PC-9 (cell line): Measurements from ENCODE around the gene NPHP4. TPM values are rescaled to one million over a fixed set of nuclear protein-coding genes. Genes with fewer than 3 reads are reported as not detected.

Experiments
- BruUV-seq: library from RNA; stranded (reverse); fragments of 400-500 nt; replicated peaks from 2 replicates; lab custom pipeline; 2021; lab: Mats Ljungman, UMichigan
- CTCF ChIA-PET: fragments of 300-600 bp; sonication (Branson Sonifier 250); formaldehyde crosslinking; loops from one replicate; lab custom pipeline; 2022; ENCODE audit warnings: antibody characterized with exemption; lab: Charles Lee
- POLR2A ChIA-PET: fragments of 300-600 bp; sonication (Branson Sonifier 250); formaldehyde crosslinking; loops from one replicate; lab custom pipeline; 2022; ENCODE audit warnings: antibody characterized with exemption; ENCODE audit not compliant: unreplicated experiment; lab: Charles Lee
- DNase-seq, 2 experiments: peaks; one replicate each; pipeline versions ENCODE4 v3.0.0 to v3.0.0-alpha.2; 2015 to 2022; ENCODE audit warnings: mixed read lengths in 1 of 2
- H2AFZ ChIP-seq: fragments of 200-600 bp; sonication (generic); 2 replicates; pipeline ENCODE4 v1.8.1; 2017; ENCODE audit warnings: antibody characterized with exemption
- H3F3A ChIP-seq: fragments of 200-600 bp; sonication (generic); 2 replicates; pipeline ENCODE4 v1.8.1; 2017; ENCODE audit warnings: antibody characterized with exemption, mild to moderate bottlenecking, low read depth; ENCODE audit not compliant: insufficient read depth
- H3K27ac ChIP-seq: fragments of 200-600 bp; sonication (generic); 2 replicates; pipeline ENCODE4 v1.6.1; 2016; ENCODE audit warnings: mixed run types
- H3K27me3 ChIP-seq: fragments of 200-600 bp; sonication (generic); 2 replicates; pipeline ENCODE4 v1.6.1; 2016; ENCODE audit warnings: low read depth, mixed run types; ENCODE audit not compliant: insufficient read depth
- H3K36me3 ChIP-seq: fragments of 200-600 bp; sonication (generic); 2 replicates; pipeline ENCODE4 v1.6.1; 2016; ENCODE audit warnings: low read depth, mixed run types
- H3K4me1 ChIP-seq: fragments of 200-600 bp; sonication (generic); replicated peaks from 2 replicates; pipeline ENCODE4 v1.6.1; 2016; ENCODE audit warnings: mixed run types; ENCODE audit not compliant: insufficient read depth
- H3K4me2 ChIP-seq: fragments of 200-600 bp; sonication (generic); 2 replicates; pipeline ENCODE4 v1.6.1; 2017; ENCODE audit warnings: mixed run types
- H3K4me3 ChIP-seq: fragments of 200-600 bp; sonication (generic); 2 replicates; pipeline ENCODE4 v1.6.1; 2016; ENCODE audit warnings: mixed run types
- H3K79me2 ChIP-seq: fragments of 200-600 bp; sonication (generic); 2 replicates; pipeline ENCODE4 v1.6.1; 2017; ENCODE audit warnings: low read depth, mixed run types
- H3K9me2 ChIP-seq: fragments of 200-600 bp; sonication (generic); 2 replicates; pipeline ENCODE4 v1.8.1; 2017; ENCODE audit warnings: mild to moderate bottlenecking; ENCODE audit not compliant: insufficient read depth
- H3K9me3 ChIP-seq: fragments of 200-600 bp; sonication (generic); 2 replicates; pipeline ENCODE4 v1.8.1; 2016; ENCODE audit warnings: low read depth; ENCODE audit not compliant: insufficient read depth
- H4K20me1 ChIP-seq: fragments of 200-600 bp; sonication (generic); 2 replicates; pipeline ENCODE4 v1.8.1; 2017; ENCODE audit not compliant: insufficient read depth
- EZH2 ChIP-seq: fragments of 200-600 bp; sonication (generic); IDR thresholded peaks from 2 replicates; pipeline ENCODE4 v1.8.0; 2017; ENCODE audit warnings: antibody characterized with exemption, low read depth
- intact Hi-C: fragments of 100-400 bp; cut with micrococcal nuclease; formaldehyde crosslinking; loops from one replicate; pipeline ENCODE4 v1.10.0; 2022; ENCODE audit not compliant: unreplicated experiment
- total RNA-seq: library from RNA; stranded (reverse); gene quantifications from 2 replicates; pipeline ENCODE4 v1.2.3, GENCODE V29; 2021
- TF ChIP-seq, protein P1 (sequence below): fragments of 200-600 bp; sonication (generic); conservative IDR thresholded peaks from 2 replicates; pipeline ENCODE4 v1.6.1; 2017; ENCODE audit warnings: mixed run types, antibody characterized with exemption, mild to moderate bottlenecking, moderate library complexity

The NPHP4 gene
- total RNA-seq, 1 experiment from 2014 or later, result 17.9 TPM

DNA sequence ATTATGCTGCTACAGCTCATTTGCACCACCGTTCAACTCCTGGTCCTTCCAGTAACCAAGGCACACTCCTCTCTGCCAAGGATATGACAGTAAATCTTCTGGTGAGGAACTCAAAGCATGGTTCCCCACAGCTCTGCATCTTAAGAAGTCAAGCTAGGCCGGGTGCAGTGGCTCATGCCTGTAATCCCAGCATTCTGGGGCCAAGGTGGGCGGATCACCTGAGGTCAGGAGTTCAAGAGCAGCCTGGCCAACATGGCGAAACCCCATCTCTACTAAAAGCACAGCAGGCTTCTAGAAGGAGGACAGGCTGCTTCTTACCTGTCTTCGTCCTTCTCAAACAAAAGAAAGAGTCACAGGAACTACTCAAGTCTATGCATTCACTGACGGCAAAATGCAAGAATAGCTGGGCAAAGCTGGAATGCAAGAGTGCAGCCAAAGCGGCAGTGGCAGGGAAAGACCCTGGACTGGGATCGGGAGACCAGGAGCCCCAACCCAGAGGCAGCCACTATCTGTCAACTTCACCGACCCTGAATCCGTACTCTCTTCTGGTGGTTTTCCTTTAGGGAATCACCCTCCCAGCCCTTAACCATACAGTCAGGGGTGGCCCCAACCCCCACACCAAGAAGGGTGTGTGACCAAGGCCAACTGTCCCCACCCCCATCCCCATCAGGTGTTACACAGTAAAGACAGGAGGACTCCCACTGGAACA lies 75.5 kb downstream of the NPHP4 start:
- Histone ChIP-seq H4K20me1 (0 out of 2 replicates have a peak, but pooled peaks cover 4% of the 10 kb centered on the region), H3K27ac (no peak overlapping the region), H3K9me3 (no peaks in the 10 kb centered on the region), H3K27me3 (no peaks in the 10 kb centered on the region), H3K4me1 (no peaks in the 10 kb centered on the region), H3F3A (no peaks in the 10 kb centered on the region), H2AFZ (no peak overlapping the region), H3K36me3 (no peaks in the 10 kb centered on the region), H3K4me2 (no peak overlapping the region), H3K4me3 (no peak overlapping the region), H3K79me2 (no peaks in the 10 kb centered on the region), H3K9me2 (no peaks in the 10 kb centered on the region)
- TF ChIP-seq, protein P1, sequence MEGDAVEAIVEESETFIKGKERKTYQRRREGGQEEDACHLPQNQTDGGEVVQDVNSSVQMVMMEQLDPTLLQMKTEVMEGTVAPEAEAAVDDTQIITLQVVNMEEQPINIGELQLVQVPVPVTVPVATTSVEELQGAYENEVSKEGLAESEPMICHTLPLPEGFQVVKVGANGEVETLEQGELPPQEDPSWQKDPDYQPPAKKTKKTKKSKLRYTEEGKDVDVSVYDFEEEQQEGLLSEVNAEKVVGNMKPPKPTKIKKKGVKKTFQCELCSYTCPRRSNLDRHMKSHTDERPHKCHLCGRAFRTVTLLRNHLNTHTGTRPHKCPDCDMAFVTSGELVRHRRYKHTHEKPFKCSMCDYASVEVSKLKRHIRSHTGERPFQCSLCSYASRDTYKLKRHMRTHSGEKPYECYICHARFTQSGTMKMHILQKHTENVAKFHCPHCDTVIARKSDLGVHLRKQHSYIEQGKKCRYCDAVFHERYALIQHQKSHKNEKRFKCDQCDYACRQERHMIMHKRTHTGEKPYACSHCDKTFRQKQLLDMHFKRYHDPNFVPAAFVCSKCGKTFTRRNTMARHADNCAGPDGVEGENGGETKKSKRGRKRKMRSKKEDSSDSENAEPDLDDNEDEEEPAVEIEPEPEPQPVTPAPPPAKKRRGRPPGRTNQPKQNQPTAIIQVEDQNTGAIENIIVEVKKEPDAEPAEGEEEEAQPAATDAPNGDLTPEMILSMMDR, result no peak
- ChIA-PET POLR2A (interaction anchor here (0.6 kb wide), 1 partner anchor 1079 kb away, joined by 3 read pairs; no protein-coding TSS in a partner anchor), CTCF (no interaction called here)
- no peak for DNase-seq
- intact Hi-C loops, result loop anchor here (10.0 kb wide), 1 partner anchor 402 kb away; no protein-coding TSS in a partner anchor
- BruUV-seq, result no TSS peak

DNA sequence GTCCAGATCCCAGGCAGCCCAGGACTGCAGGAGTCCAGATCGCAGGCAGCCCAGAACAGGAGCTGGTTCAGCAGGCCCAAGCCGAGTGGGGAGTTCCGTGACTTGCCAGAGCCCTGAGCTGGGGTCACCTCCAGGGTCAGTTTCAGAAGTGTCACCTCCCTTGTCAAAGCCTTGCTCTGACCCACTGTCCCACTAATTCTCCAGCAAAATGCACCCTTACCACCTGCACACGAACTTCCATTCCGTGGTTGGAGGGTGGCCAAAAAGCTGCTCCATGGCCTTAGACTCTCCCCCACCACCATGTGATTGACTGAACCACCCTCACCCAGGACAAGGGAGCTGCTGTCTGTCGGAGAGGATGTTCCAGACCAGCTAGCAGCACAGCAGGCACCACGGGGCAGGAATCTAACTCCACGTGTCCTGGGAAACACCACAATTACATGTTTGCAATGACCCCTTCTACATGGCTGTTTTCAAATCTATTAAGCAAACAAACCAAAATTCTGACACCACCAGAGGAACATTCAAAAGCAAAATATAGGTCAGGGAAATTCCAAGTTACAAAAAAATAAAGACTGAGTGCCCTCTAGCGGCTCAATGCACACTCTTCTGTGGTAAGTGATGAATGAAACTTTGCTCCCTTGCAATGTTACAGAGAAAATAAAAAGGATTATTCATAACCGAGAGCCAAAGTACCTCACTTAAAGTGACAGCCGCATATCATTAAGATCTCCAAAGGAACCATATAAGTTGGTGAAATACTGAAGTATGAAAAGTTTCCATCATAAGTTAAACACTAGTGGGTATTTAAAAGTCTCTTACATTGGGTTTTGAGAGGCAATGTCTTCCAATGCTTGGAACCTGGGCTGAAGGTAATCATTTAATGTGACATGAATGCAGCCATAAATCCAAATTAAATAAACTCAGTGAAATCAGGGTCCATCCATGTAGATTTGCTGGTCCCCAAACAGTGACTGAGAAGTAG lies 76.3 kb downstream of the NPHP4 start:
- POLR2A ChIA-PET, result no interaction called here
- TF ChIP-seq EZH2, result no peak
- TF ChIP-seq, protein P1, result peak; percentile 63

DNA sequence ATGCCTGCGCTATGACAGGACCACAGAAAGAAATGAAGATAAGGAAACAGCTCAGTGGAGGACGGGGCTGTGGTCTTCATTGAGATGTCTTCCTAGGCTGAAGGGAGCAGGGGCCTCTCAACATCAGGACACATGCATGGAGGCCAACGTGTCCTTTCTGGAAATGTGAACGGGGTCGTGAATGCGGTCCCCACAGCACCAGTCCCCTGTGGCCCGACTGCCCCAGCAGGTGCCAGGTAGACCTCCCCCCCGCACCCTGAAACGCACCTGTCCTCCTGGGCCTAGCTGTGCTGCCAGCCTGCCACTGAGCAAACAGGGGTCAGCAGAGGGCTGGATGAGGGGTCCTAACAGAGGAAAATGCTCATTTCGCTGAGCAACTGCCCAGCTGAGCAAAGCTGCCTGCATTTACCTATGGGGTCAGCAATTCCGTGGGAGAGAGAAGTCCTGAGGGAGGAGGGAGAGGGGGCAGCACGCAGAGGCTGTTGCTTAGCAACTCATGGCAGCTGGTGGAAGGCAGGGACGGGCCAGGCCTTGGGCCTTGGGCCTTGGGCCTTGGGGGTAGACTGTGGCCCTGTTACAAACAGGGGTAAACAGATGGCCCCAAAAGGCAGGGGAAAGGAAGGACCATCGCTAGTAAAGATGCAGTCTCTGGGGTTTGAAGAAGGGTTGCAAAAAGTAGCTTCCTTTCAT lies 77.4 kb downstream of the NPHP4 start:
- no peaks in the 10 kb centered on the region for H3K79me2 ChIP-seq
- no peaks in the 10 kb centered on the region for H3K9me2 ChIP-seq
- H3K4me2 ChIP-seq, result no peak overlapping the region
- no TSS peak for BruUV-seq
- H4K20me1 ChIP-seq, result 0 out of 2 replicates have a peak, but pooled peaks cover 4% of the 10 kb centered on the region
- H3K36me3 ChIP-seq, result no peaks in the 10 kb centered on the region
- H3K27ac ChIP-seq, result no peak overlapping the region
- no peak overlapping the region for H2AFZ ChIP-seq
- H3K27me3 ChIP-seq, result no peaks in the 10 kb centered on the region
- no peaks in the 10 kb centered on the region for H3K9me3 ChIP-seq
- TF ChIP-seq, protein P1, result no peak
- TF ChIP-seq EZH2, result no peak
- H3K4me1 ChIP-seq, result no peaks in the 10 kb centered on the region
- intact Hi-C loops, result loop anchor here (10.0 kb wide), 1 partner anchor 400 kb away; no protein-coding TSS in a partner anchor
- no peak overlapping the region for H3K4me3 ChIP-seq
- no peaks in the 10 kb centered on the region for H3F3A ChIP-seq
- POLR2A ChIA-PET, result no interaction called here
- no peak for DNase-seq
- CTCF ChIA-PET, result no interaction called here

More for the DNA sequence above, 76.3 kb downstream of the NPHP4 start:
- H3K27ac ChIP-seq, result no peak overlapping the region
- H4K20me1 ChIP-seq, result 0 out of 2 replicates have a peak, but pooled peaks cover 4% of the 10 kb centered on the region
- no peaks in the 10 kb centered on the region for H3K4me1 ChIP-seq
- BruUV-seq, result no TSS peak
- no peak overlapping the region for H3K4me2 ChIP-seq
- no peak overlapping the region for H3K4me3 ChIP-seq
- no peaks in the 10 kb centered on the region for H3K27me3 ChIP-seq
- no peaks in the 10 kb centered on the region for H3K36me3 ChIP-seq
- H3K9me2 ChIP-seq, result no peaks in the 10 kb centered on the region
- H3K9me3 ChIP-seq, result no peaks in the 10 kb centered on the region
- peak in 1 of 2 experiments; percentile 8 for DNase-seq
- no peak overlapping the region for H2AFZ ChIP-seq
- H3K79me2 ChIP-seq, result no peaks in the 10 kb centered on the region
- CTCF ChIA-PET, result interaction anchor here (0.6 kb wide), 1 partner anchor 810 kb away, joined by 6 read pairs; no protein-coding TSS in a partner anchor
- intact Hi-C loops, result loop anchor here (10.0 kb wide), 1 partner anchor 401 kb away; no protein-coding TSS in a partner anchor
- H3F3A ChIP-seq, result no peaks in the 10 kb centered on the region
